HepG2 (cell line): Measurements from ENCODE around the gene RPL11. TPM values are rescaled to one million over a fixed set of nuclear protein-coding genes. Genes with fewer than 3 reads are reported as not detected.
A peak's percentile ranks its signal among the peaks of the same experiment; 100 is the strongest.

Experiments
- ATAC-seq: fragments of 200-7000 bp; cut with Tn5 transposase; 3 replicates; pipeline ENCODE4 v1.9.1; 2020; ENCODE audit warnings: mild to moderate bottlenecking, moderate library complexity
- BruUV-seq: library from RNA; stranded (reverse); fragments of 400-500 nt; replicated peaks from 2 replicates; lab custom pipeline; 2021; lab: Mats Ljungman, UMichigan
- CTCF ChIA-PET: fragments of 300-600 bp; formaldehyde crosslinking; extraction: SDS; loops from one replicate; lab custom pipeline; 2021; ENCODE audit warnings: low total read pairs, inconsistent platforms, low intra/inter-chr PET ratio; lab: Yijun Ruan, JAX
- POLR2A ChIA-PET: fragments of 350-600 bp; sonication (Branson Sonifier 250); formaldehyde crosslinking; loops from one replicate; lab custom pipeline; 2020; ENCODE audit warnings: antibody characterized with exemption, inconsistent platforms; lab: Yijun Ruan, JAX
- DNase-seq: peaks from one replicate; pipeline ENCODE4 v3.0.0-alpha.2; 2015; ENCODE audit warnings: low spot score
- FAIRE-seq: peaks from 3 replicates; lab custom pipeline; 2011; peaks lifted over from hg19 to GRCh38; lab: Jason Lieb, UNC
- H2AFZ ChIP-seq: one replicate; pipeline ENCODE4 v1.6.1; 2011; ENCODE audit warnings: low read length, inconsistent platforms
- H3K27ac ChIP-seq: fragments of 300-600 bp; 3 replicates; pipeline ENCODE4 v1.8.0; 2011; ENCODE audit warnings: mixed run types, mild to moderate bottlenecking, mixed read lengths, low read length, inconsistent platforms; ENCODE audit not compliant: insufficient read depth; ENCODE audit errors: extremely low read length
- H3K27me3 ChIP-seq, 2 experiments: fragments of 200-600 bp in 1 of 2; 2 replicates in 1 of 2; 3 replicates in 1 of 2; pipeline versions ENCODE4 v1.6.0 to v1.8.0; 2011; ENCODE audit warnings: low read length in 2 of 2, mild to moderate bottlenecking in 2 of 2, moderate library complexity in 2 of 2, inconsistent platforms in 1 of 2; ENCODE audit not compliant: insufficient read depth in 2 of 2, control insufficient read depth in 1 of 2
- H3K36me3 ChIP-seq, 2 experiments: fragments of 200-600 bp in 1 of 2; replicated peaks in 1 of 2; 2 replicates in 1 of 2; 3 replicates in 1 of 2; pipeline versions ENCODE4 v1.5.1 to v1.8.0; 2011; ENCODE audit warnings: low read length in 2 of 2, inconsistent platforms in 1 of 2; ENCODE audit not compliant: insufficient read depth in 2 of 2, control insufficient read depth in 1 of 2
- H3K4me1 ChIP-seq: 2 replicates; pipeline ENCODE4 v1.5.1; 2012; ENCODE audit warnings: low read length, inconsistent platforms; ENCODE audit not compliant: insufficient read depth
- H3K4me2 ChIP-seq: 2 replicates; pipeline ENCODE4 v1.6.0; 2011; ENCODE audit warnings: low read depth, low read length, inconsistent platforms
- H3K4me3 ChIP-seq, 3 experiments: fragments of 200-600 bp in 1 of 3; sonication (generic), shearing (Covaris generic) in 1 of 3; replicated peaks in 1 of 3; 2 replicates each; pipeline ENCODE4 v1.5.1; 2011 to 2016; ENCODE audit warnings: low read length in 3 of 3, inconsistent platforms in 2 of 3, low read depth in 2 of 3, mild to moderate bottlenecking in 2 of 3, control low read depth in 1 of 3, mixed read lengths in 1 of 3; ENCODE audit not compliant: insufficient read depth in 1 of 3
- H3K79me2 ChIP-seq: one replicate; pipeline ENCODE4 v1.6.1; 2011; ENCODE audit warnings: low read length, inconsistent platforms; ENCODE audit not compliant: insufficient read depth
- H3K9ac ChIP-seq: 2 replicates; pipeline ENCODE4 v1.6.0; 2011; ENCODE audit warnings: mild to moderate bottlenecking, low read depth, low read length, inconsistent platforms; ENCODE audit not compliant: insufficient read depth
- H3K9me3 ChIP-seq: 2 replicates; pipeline ENCODE4 v1.5.1; 2012; ENCODE audit warnings: mild to moderate bottlenecking, low read length
- H4K20me1 ChIP-seq: 2 replicates; pipeline ENCODE4 v1.6.0; 2011; ENCODE audit warnings: inconsistent platforms, mild to moderate bottlenecking, low read length, moderate library complexity; ENCODE audit not compliant: insufficient read depth
- POLR2AphosphoS5 ChIP-seq: IDR thresholded peaks from 2 replicates; pipeline ENCODE4 v1.6.1; 2012; ENCODE audit warnings: low read depth, low read length
- PRPF4 ChIP-seq: fragments of 200-400 bp; formaldehyde crosslinking; IDR thresholded peaks from 2 replicates; pipeline ENCODE4 v1.6.1; 2016; ENCODE audit warnings: low read length, low read depth; ENCODE audit not compliant: poor library complexity, severe bottlenecking
- RBFOX2 ChIP-seq: fragments of 200-400 bp; formaldehyde crosslinking; IDR thresholded peaks from 2 replicates; pipeline ENCODE4 v1.6.1; 2017; ENCODE audit warnings: low read depth, mild to moderate bottlenecking, low read length
- ZNF550 ChIP-seq: sonication (generic); formaldehyde crosslinking; IDR thresholded peaks from 2 replicates; pipeline ENCODE4 v1.4.0; 2020; ENCODE audit warnings: mild to moderate bottlenecking, missing genetic modification reagents, borderline replicate concordance
- ZSCAN31 ChIP-seq: sonication (generic); formaldehyde crosslinking; IDR thresholded peaks from 2 replicates; pipeline ENCODE4 v1.5.0; 2020; ENCODE audit warnings: low read depth, mild to moderate bottlenecking, missing genetic modification reagents
- WGBS: methylation state at CpG from one replicate; pipeline ENCODE4 v1.1.6; 2017; ENCODE audit warnings: low lambda C conversion rate; 5-methylcytosine and 5-hydroxymethylcytosine counted together
- in situ Hi-C: cut with HindIII; loops from 2 replicates; pipeline ENCODE4 v1.10.0; 2017; ENCODE audit warnings: low pct_unique_long_range_greater_than_20kb; ENCODE audit not compliant: extremely low pct_ligation_motif_present
- intact Hi-C: fragments of 100-400 bp; cut with micrococcal nuclease; formaldehyde crosslinking; loops from one replicate; pipeline ENCODE4 v1.10.0; 2022; ENCODE audit not compliant: unreplicated experiment
- polyA plus RNA-seq, 8 experiments: library from polyadenylated mRNA; depleted of rRNA in 3 of 8; stranded (reverse) in 7 of 8; unstranded in 1 of 8; fragments of >200 nt; fragmentation: Illumina TruSeq in 4 of 8; extraction: Trizol in 4 of 8; gene quantifications; 2 replicates each; pipeline versions ENCODE4 v1.2.1 to v1.2.3, GENCODE V29; 2011 to 2016; ENCODE audit warnings: low read depth in 4 of 8, missing spikeins in 1 of 8, mixed read lengths in 1 of 8; ENCODE audit not compliant: insufficient read depth in 1 of 8
- total RNA-seq, 5 experiments: library from RNA; depleted of rRNA; stranded (reverse); fragments of >200 nt; fragmentation: Illumina TruSeq; extraction: Trizol; gene quantifications; 2 replicates each; pipeline ENCODE4 v1.2.3, GENCODE V29; 2016; ENCODE audit warnings: low read depth in 1 of 5
- TF ChIP-seq, protein P1 (sequence below): IDR thresholded peaks from 2 replicates; pipeline ENCODE4 v1.6.1; 2012; ENCODE audit warnings: low read length, improper control_type of control experiment
- TF ChIP-seq, protein P2 (sequence below): sonication (generic); formaldehyde crosslinking; IDR thresholded peaks from 2 replicates; pipeline ENCODE4 v1.4.0; 2020; ENCODE audit warnings: missing genetic modification reagents

Gene RPL11
- total and polyA plus RNA-seq, 2 of the 13 experiments (the other 11 are each of a cell fraction or from before 2014, with no cell fraction given), result 1,682 to 2,010 TPM

DNA sequence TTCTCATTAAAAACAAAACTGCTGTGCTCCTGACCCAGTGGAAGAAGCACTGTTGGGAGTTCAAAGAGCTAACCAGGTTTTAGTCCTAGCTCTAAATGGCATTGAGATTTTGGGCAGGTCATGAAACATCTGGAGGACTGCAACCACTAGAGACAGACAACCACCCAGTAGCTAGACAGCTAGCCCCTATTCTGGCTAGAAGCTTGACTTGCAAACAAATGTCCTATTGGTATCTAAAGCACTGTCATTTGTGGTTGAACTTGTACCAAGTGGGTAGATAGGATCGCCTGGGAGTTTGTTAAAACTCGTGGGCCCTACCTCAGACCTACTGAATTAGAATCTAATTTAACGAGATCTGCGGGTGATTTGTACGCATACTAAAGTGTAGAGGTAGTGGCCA lies 6.9 kb downstream of the RPL11 start:
- no peak for FAIRE-seq

More for the DNA sequence above, 6.9 kb downstream of the RPL11 start:
- Histone ChIP-seq H3K9ac (no peak overlapping the region), H3K4me1 (peaks cover 51% of the 10 kb centered on the region), H4K20me1 (peaks cover 64% of the 10 kb centered on the region), H3K9me3 (no peaks in the 10 kb centered on the region), H3K36me3 (peaks cover 32 to 87% of the 10 kb centered on the region in 2 experiments), H3K27ac (no peak overlapping the region), H2AFZ (no peak overlapping the region), H3K4me2 (no peak overlapping the region), H3K4me3 (no peak overlapping the region), H3K27me3 (no peaks in the 10 kb centered on the region), H3K79me2 (peaks cover 66% of the 10 kb centered on the region)
- 92% methylated on average over 5 of the region's 5 CpGs for whole genome bisulfite sequencing
- ATAC-seq (no peak), DNase-seq (no peak)
- in situ Hi-C loops, result no loop called here
- TF ChIP-seq, protein P1, sequence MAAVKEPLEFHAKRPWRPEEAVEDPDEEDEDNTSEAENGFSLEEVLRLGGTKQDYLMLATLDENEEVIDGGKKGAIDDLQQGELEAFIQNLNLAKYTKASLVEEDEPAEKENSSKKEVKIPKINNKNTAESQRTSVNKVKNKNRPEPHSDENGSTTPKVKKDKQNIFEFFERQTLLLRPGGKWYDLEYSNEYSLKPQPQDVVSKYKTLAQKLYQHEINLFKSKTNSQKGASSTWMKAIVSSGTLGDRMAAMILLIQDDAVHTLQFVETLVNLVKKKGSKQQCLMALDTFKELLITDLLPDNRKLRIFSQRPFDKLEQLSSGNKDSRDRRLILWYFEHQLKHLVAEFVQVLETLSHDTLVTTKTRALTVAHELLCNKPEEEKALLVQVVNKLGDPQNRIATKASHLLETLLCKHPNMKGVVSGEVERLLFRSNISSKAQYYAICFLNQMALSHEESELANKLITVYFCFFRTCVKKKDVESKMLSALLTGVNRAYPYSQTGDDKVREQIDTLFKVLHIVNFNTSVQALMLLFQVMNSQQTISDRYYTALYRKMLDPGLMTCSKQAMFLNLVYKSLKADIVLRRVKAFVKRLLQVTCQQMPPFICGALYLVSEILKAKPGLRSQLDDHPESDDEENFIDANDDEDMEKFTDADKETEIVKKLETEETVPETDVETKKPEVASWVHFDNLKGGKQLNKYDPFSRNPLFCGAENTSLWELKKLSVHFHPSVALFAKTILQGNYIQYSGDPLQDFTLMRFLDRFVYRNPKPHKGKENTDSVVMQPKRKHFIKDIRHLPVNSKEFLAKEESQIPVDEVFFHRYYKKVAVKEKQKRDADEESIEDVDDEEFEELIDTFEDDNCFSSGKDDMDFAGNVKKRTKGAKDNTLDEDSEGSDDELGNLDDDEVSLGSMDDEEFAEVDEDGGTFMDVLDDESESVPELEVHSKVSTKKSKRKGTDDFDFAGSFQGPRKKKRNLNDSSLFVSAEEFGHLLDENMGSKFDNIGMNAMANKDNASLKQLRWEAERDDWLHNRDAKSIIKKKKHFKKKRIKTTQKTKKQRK, result no peak
- TF ChIP-seq RBFOX2 (0 out of 2 replicates have a peak, but pooled peaks have one; percentile 9), ZSCAN31 (CRISPR knock-in tag) (no peak), PRPF4 (no peak), ZNF550 (CRISPR knock-in tag) (no peak), POLR2AphosphoS5 (peak; percentile 27; the same call in 1 of the 2 replicates)
- TF ChIP-seq, protein P2, sequence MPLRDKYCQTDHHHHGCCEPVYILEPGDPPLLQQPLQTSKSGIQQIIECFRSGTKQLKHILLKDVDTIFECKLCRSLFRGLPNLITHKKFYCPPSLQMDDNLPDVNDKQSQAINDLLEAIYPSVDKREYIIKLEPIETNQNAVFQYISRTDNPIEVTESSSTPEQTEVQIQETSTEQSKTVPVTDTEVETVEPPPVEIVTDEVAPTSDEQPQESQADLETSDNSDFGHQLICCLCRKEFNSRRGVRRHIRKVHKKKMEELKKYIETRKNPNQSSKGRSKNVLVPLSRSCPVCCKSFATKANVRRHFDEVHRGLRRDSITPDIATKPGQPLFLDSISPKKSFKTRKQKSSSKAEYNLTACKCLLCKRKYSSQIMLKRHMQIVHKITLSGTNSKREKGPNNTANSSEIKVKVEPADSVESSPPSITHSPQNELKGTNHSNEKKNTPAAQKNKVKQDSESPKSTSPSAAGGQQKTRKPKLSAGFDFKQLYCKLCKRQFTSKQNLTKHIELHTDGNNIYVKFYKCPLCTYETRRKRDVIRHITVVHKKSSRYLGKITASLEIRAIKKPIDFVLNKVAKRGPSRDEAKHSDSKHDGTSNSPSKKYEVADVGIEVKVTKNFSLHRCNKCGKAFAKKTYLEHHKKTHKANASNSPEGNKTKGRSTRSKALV (CRISPR knock-in tag), result no peak
- intact Hi-C loops, result no loop called here
- ChIA-PET CTCF (no interaction called here), POLR2A (interaction anchor here (0.9 to 1.7 kb wide), 2 partner anchors 79 to 102 kb away, joined by 3 to 4 read pairs; partner anchors contain the start of genes GALE and PITHD1)
- no TSS peak for BruUV-seq
